Progenitor cell of endocrine pancreas (in vitro differentiated cells): Measurements from ENCODE around the gene CCDC152. TPM values are rescaled to one million over a fixed set of nuclear protein-coding genes. Genes with fewer than 3 reads are reported as not detected.

Experiments used
- DNase-seq: peaks from one replicate; pipeline ENCODE4 v3.0.0; 2021; ENCODE audit warnings: low spot score; ENCODE audit not compliant: unreplicated experiment
- H3K27ac Mint-ChIP-seq: 2 replicates; pipeline ENCODE4 v1.8.0; 2021; ENCODE audit warnings: mild to moderate bottlenecking, moderate library complexity, mixed read lengths
- H3K27me3 Mint-ChIP-seq: 2 replicates; pipeline ENCODE4 v1.8.0; 2021; ENCODE audit warnings: mixed read lengths
- H3K36me3 Mint-ChIP-seq: 2 replicates; pipeline ENCODE4 v1.8.0; 2022; ENCODE audit warnings: mixed read lengths; ENCODE audit not compliant: insufficient read depth
- H3K4me1 Mint-ChIP-seq: 2 replicates; pipeline ENCODE4 v1.8.0; 2021; ENCODE audit warnings: low read depth, mixed read lengths
- H3K4me3 Mint-ChIP-seq: 2 replicates; pipeline ENCODE4 v1.8.0; 2021; ENCODE audit warnings: low read depth, mild to moderate bottlenecking, moderate library complexity, mixed read lengths
- H3K9me3 Mint-ChIP-seq: 2 replicates; pipeline ENCODE4 v1.8.0; 2021; ENCODE audit warnings: low read depth, mixed read lengths
- total RNA-seq: library from RNA; stranded (reverse); gene quantifications from 2 replicates; pipeline ENCODE4 v1.2.1, GENCODE V29; 2021
- TF ChIP-seq, protein P1 (sequence below): fragments of 200-600 bp; sonication (generic); IDR thresholded peaks from one replicate; pipeline ENCODE4 v1.5.0; 2021; ENCODE audit warnings: antibody characterized with exemption, mild to moderate bottlenecking; ENCODE audit not compliant: unreplicated experiment

CCDC152 gene
- total RNA-seq, 1 donor from 2014 or later: 0.17 TPM

DNA sequence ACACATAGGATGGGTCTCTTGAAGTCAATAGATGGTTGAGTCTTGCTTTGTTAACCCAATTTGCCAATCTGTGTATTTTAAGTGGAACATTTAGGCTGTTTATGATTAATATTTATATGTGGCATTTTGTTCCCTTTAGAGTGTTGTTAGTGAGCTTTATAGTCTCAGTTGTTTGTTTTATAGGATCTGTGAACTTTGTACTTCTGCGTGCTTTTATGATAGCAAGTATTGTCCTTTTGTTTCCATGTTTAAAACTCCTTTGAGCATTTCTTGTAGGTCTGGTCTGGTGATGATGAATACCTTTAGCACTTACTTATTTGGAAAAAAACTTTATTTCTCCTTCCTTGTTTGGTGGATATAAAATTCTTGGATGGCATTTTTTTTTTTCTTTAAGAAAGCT lies 31.2 kb downstream of the CCDC152 start:
- TF ChIP-seq, protein P1, sequence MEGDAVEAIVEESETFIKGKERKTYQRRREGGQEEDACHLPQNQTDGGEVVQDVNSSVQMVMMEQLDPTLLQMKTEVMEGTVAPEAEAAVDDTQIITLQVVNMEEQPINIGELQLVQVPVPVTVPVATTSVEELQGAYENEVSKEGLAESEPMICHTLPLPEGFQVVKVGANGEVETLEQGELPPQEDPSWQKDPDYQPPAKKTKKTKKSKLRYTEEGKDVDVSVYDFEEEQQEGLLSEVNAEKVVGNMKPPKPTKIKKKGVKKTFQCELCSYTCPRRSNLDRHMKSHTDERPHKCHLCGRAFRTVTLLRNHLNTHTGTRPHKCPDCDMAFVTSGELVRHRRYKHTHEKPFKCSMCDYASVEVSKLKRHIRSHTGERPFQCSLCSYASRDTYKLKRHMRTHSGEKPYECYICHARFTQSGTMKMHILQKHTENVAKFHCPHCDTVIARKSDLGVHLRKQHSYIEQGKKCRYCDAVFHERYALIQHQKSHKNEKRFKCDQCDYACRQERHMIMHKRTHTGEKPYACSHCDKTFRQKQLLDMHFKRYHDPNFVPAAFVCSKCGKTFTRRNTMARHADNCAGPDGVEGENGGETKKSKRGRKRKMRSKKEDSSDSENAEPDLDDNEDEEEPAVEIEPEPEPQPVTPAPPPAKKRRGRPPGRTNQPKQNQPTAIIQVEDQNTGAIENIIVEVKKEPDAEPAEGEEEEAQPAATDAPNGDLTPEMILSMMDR: no peak
- Mint-ChIP-seq H3K4me1 (no peaks in the 10 kb centered on the region), H3K4me3 (no peak overlapping the region), H3K36me3 (peaks cover 3% of the 10 kb centered on the region), H3K27ac (no peak overlapping the region), H3K27me3 (no peaks in the 10 kb centered on the region), H3K9me3 (peaks cover 46% of the 10 kb centered on the region)
- no peak for DNase-seq

DNA sequence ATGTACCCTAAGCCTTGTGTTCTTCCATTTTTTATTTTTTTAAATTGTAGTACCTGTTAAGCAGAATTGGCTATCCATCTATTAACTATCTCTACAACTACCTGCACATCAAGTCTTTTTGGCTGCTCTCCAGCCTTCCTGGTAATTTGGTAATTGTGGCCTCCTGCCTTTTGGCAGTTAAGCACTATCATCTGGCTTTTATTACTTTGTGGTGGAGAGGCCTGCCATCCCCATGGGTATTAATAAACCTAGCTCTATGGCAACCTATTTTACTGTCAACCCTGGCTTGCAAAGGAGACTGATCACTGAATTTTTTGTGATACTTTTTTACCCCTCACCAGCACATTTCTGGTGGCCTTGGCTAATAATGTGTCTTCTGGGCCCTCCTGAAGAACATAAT lies 34.5 kb downstream of the CCDC152 start:
- Mint-ChIP-seq H3K36me3 (peaks cover 3% of the 10 kb centered on the region), H3K4me3 (no peak overlapping the region), H3K27ac (no peak overlapping the region), H3K9me3 (peaks cover 38% of the 10 kb centered on the region), H3K4me1 (no peaks in the 10 kb centered on the region), H3K27me3 (no peaks in the 10 kb centered on the region)
- TF ChIP-seq, protein P1: no peak
- DNase-seq: no peak

DNA sequence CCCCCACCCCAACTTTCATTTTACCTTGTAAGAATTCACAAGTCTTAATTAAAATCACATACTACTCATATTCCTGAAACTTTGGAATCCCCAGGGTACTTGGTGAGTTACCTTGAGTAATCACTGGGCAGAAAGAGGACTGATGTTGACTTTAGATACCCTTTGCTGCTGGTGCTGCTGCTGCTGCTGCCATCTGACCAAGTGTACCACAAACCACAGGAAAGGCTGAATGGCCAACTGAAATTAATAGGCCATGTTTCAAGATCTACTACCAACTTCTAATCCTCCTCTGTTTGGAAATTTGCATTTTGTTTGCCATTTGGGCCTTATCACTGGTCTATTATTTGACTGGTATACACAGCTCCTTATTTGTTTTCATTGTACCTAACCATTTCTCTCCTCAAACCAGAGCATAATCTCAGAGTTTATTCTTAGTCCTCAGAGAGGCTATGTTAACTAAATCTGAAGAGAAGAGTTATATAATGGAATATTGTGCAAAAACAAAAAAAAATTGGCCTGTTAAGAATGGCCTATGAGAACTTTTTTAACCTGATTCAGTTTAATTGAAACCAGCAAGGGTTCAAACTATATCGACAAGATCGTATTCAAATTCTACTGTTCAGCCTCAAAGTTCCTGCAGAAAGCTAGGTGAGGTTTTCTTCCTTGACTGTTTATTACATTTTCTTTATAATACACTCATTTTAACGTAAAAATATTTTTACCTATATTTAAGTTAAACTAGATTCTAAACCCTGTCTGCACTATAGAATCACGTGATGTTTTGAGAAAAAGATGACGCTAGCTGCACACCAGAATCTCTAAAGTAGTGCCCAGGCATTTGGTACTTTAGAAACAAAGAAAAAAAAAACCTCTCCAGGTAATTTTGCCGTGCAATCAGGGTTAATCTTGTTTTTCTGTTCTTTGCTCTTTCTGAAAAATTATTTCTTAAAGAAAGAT lies 41.9 kb downstream of the CCDC152 start:
- Mint-ChIP-seq H3K4me1 (peaks cover 2% of the 10 kb centered on the region), H3K4me3 (no peak overlapping the region), H3K9me3 (peaks cover 16% of the 10 kb centered on the region), H3K27ac (no peak overlapping the region), H3K36me3 (peaks cover 7% of the 10 kb centered on the region), H3K27me3 (no peaks in the 10 kb centered on the region)
- DNase-seq: no peak
- TF ChIP-seq, protein P1: no peak

DNA sequence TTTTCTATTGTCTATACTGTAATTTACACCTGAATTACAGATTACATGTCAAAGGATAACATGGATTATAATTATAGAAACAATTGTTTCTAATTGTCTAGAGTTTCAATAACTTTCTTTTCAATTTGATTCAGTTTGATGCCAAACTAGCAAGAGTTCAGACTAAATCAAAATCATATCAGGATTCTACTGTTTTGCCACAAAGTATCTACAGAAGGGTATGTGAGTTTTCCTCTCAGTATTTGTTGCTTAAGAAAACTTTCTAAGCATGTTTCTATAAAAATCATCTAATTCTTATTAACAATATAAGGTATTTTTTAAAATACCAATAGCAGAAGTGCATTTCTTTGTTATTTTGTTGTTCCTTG lies 42.6 kb downstream of the CCDC152 start:
- Mint-ChIP-seq H3K9me3 (peaks cover 10% of the 10 kb centered on the region), H3K4me3 (no peak overlapping the region), H3K4me1 (peaks cover 2% of the 10 kb centered on the region), H3K27me3 (no peaks in the 10 kb centered on the region), H3K36me3 (peaks cover 11% of the 10 kb centered on the region), H3K27ac (no peak overlapping the region)
- DNase-seq: no peak
- TF ChIP-seq, protein P1: no peak

DNA sequence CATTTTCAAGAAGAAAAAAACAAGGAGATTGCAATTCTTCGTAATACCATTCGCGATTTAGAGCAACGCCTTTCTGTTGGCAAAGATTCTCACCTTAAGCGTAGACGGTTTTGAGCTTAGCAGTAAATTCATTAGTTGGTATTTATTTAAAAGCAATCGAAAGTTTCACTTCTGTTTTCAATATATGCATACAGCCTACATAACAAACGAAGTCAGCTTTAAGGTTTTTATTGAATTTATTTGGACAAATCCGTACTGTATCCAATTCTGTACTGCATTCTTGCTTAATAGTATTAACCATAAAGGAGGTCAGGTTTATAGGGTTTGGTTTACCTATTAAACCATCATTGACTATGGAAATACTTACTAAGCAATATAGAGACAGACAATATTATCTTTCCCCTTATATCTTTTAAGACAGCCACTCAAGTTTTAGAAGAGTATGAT lies 43.1 kb downstream of the CCDC152 start:
- TF ChIP-seq, protein P1: no peak
- Mint-ChIP-seq H3K27ac (no peak overlapping the region), H3K36me3 (peaks cover 14% of the 10 kb centered on the region), H3K9me3 (peaks cover 5% of the 10 kb centered on the region), H3K4me1 (peaks cover 2% of the 10 kb centered on the region), H3K4me3 (no peak overlapping the region), H3K27me3 (no peaks in the 10 kb centered on the region)
- no peak for DNase-seq
